ENCODE measurements around the gene PIK3IP1.

GRCh38 chr22:31248138-31248745 lies 44.0 kb downstream of the PIK3IP1 start:
- no peak for TF ChIP-seq POLR2A (IDR thresholded peaks at IDR 0.05; ENCODE audit: low read depth, low read length)
- no peak for TF ChIP-seq POLR2AphosphoS5 (IDR thresholded peaks at IDR 0.05; ENCODE audit: low read depth, low read length)
- no peak for TF ChIP-seq TAF1 (IDR thresholded peaks at IDR 0.05; ENCODE audit: borderline replicate concordance, low read depth, low read length)
